Activated naive CD8-positive, alpha-beta T cell (primary cell): Measurements from ENCODE around the gene PRR5L.
"Not testable (repeated sequence)": the region's sequence is repeated elsewhere in the genome, so short reads cannot be mapped to it uniquely, and the experiment has no call there.

Experiments
- H3K27ac Mint-ChIP-seq: one replicate; pipeline ENCODE4 v1.8.0; 2021; ENCODE audit warnings: mixed read lengths
- H3K27me3 Mint-ChIP-seq: one replicate; pipeline ENCODE4 v1.8.0; 2021; ENCODE audit warnings: mixed read lengths
- H3K36me3 Mint-ChIP-seq: one replicate; pipeline ENCODE4 v1.8.0; 2021; ENCODE audit warnings: mixed read lengths
- H3K4me1 Mint-ChIP-seq: one replicate; pipeline ENCODE4 v1.8.0; 2021; ENCODE audit warnings: low read depth, mixed read lengths
- H3K4me3 Mint-ChIP-seq: one replicate; pipeline ENCODE4 v1.8.0; 2021; ENCODE audit warnings: mild to moderate bottlenecking, mixed read lengths
- H3K9me3 Mint-ChIP-seq: one replicate; pipeline ENCODE4 v1.8.0; 2021; ENCODE audit warnings: low read depth, mixed read lengths

The PRR5L gene

GRCh38 chr11:36511062-36511461, 215.0 kb downstream of the PRR5L start:
- H3K9me3 Mint-ChIP-seq, H3K36me3 Mint-ChIP-seq, H3K27me3 Mint-ChIP-seq, H3K27ac Mint-ChIP-seq: not testable (repeated sequence)
- H3K4me3 Mint-ChIP-seq, result peak overlapping the region; percentile 98
- H3K4me1 Mint-ChIP-seq, result peaks cover 20% of the 10 kb centered on the region

GRCh38 chr11:36512016-36512415, 215.9 kb downstream of the PRR5L start:
- peaks cover 18% of the 10 kb centered on the region for H3K4me1 Mint-ChIP-seq
- H3K9me3 Mint-ChIP-seq, result no peaks in the 10 kb centered on the region
- no peak overlapping the region for H3K4me3 Mint-ChIP-seq

GRCh38 chr11:36513965-36514364, 217.9 kb downstream of the PRR5L start:
- Mint-ChIP-seq H3K27ac (no peak overlapping the region), H3K9me3 (no peaks in the 10 kb centered on the region), H3K4me1 (peaks cover 8% of the 10 kb centered on the region), H3K27me3 (peaks cover 6% of the 10 kb centered on the region), H3K4me3 (no peak overlapping the region), H3K36me3 (no peaks in the 10 kb centered on the region)

More at GRCh38 chr11:36512016-36512415, 215.9 kb downstream of the PRR5L start:
- Mint-ChIP-seq H3K27me3 (peaks cover 3% of the 10 kb centered on the region), H3K27ac (no peak overlapping the region), H3K36me3 (no peaks in the 10 kb centered on the region)
